Stimulated activated CD4-positive, alpha-beta T cell treated with anti-CD3 and anti-CD28 coated beads, TNF-alpha, amount 100 ng/mL, for 4 hours (primary cell): Measurements from ENCODE around the gene SDR42E1.
"Not testable (repeated sequence)": the region's sequence is repeated elsewhere in the genome, so short reads cannot be mapped to it uniquely, and the experiment has no call there.

ENCODE experiments used
- DNase-seq, 3 experiments: peaks; one replicate each; pipeline ENCODE4 v3.0.0-alpha.2; 2020; ENCODE audit warnings: low read depth in 3 of 3

SDR42E1 gene

GRCh38 chr16:82005027-82005830, 6.0 kb downstream of the SDR42E1 start:
- no peak for DNase-seq

GRCh38 chr16:82004601-82005000, 6.7 kb downstream of the SDR42E1 start:
- no peak for DNase-seq

GRCh38 chr16:82002831-82003230, 8.4 kb downstream of the SDR42E1 start:
- DNase-seq, result no peak

GRCh38 chr16:81997738-81998137, 13.5 kb downstream of the SDR42E1 start:
- no peak for DNase-seq

- DNase-seq, result no peak
Measured at GRCh38 chr16:81996664-81997509, 14.4 kb downstream of the SDR42E1 start.

GRCh38 chr16:81995651-81996050, 15.6 kb downstream of the SDR42E1 start:
- DNase-seq, result no peak

GRCh38 chr16:81994485-81994884, 16.8 kb downstream of the SDR42E1 start:
- DNase-seq, result no peak

GRCh38 chr16:81992859-81993258, 18.4 kb downstream of the SDR42E1 start:
- DNase-seq, result no peak

GRCh38 chr16:81987706-81988105, 23.6 kb downstream of the SDR42E1 start:
- DNase-seq, result no peak

- DNase-seq, result no peak
Measured at GRCh38 chr16:81987121-81987520, 24.1 kb downstream of the SDR42E1 start.

- DNase-seq, result not testable (repeated sequence)
Measured at GRCh38 chr16:81977335-81977942, 33.8 kb downstream of the SDR42E1 start.

GRCh38 chr16:81975637-81976036, 35.6 kb downstream of the SDR42E1 start:
- DNase-seq, result no peak

GRCh38 chr16:81973737-81974136, 37.5 kb downstream of the SDR42E1 start:
- no peak for DNase-seq

- no peak for DNase-seq
Measured at GRCh38 chr16:81971853-81972252, 39.4 kb downstream of the SDR42E1 start.

- no peak for DNase-seq
Measured at GRCh38 chr16:81967358-81967757, 43.9 kb downstream of the SDR42E1 start.

- DNase-seq, result no peak
Measured at GRCh38 chr16:81964808-81965207, 46.5 kb downstream of the SDR42E1 start.

- DNase-seq, result no peak
Measured at GRCh38 chr16:81956213-81956948, 54.9 kb downstream of the SDR42E1 start.

- no peak for DNase-seq
Measured at GRCh38 chr16:81951564-81951963, 59.7 kb downstream of the SDR42E1 start.

GRCh38 chr16:81946206-81946605, 65.1 kb downstream of the SDR42E1 start:
- no peak for DNase-seq

GRCh38 chr16:81945665-81946064, 65.6 kb downstream of the SDR42E1 start:
- DNase-seq, result no peak

GRCh38 chr16:81942007-81942601, 69.2 kb downstream of the SDR42E1 start:
- DNase-seq, result no peak
